Stimulated activated CD8-positive, alpha-beta memory T cell treated with anti-CD3 and anti-CD28 coated beads, Interleukin-7, amount 100 ng/mL, for 48 hours (primary cell): ENCODE data around the gene DOCK4.

Experiments
- DNase-seq, 2 donors: peaks; one replicate each; pipeline ENCODE4 v3.0.0-alpha.2; 2020; ENCODE audit warnings: low read depth in 1 of 2; ENCODE audit errors: extremely low read depth in 1 of 2

Gene DOCK4

GRCh38 chr7:111980725-111981124 is 225.5 kb downstream of the DOCK4 start:
- DNase-seq: no peak

GRCh38 chr7:111975346-111975745 is 230.9 kb downstream of the DOCK4 start:
- DNase-seq: no peak

- DNase-seq: no peak
Measured at GRCh38 chr7:111960984-111961383, 245.2 kb downstream of the DOCK4 start.

- no peak for DNase-seq
Measured at GRCh38 chr7:111958896-111959295, 247.3 kb downstream of the DOCK4 start.

GRCh38 chr7:111958431-111958830 is 247.8 kb downstream of the DOCK4 start:
- no peak for DNase-seq

GRCh38 chr7:111955616-111956015 is 250.6 kb downstream of the DOCK4 start:
- DNase-seq: no peak

GRCh38 chr7:111954474-111955381 is 251.5 kb downstream of the DOCK4 start:
- no peak for DNase-seq

GRCh38 chr7:111954056-111954455 is 252.1 kb downstream of the DOCK4 start:
- no peak for DNase-seq

- no peak for DNase-seq
Measured at GRCh38 chr7:111953611-111954010, 252.6 kb downstream of the DOCK4 start.

GRCh38 chr7:111952783-111953182 is 253.4 kb downstream of the DOCK4 start:
- DNase-seq: no peak

- no peak for DNase-seq
Measured at GRCh38 chr7:111951052-111951451, 255.1 kb downstream of the DOCK4 start.

GRCh38 chr7:111942450-111943081 is 263.6 kb downstream of the DOCK4 start:
- DNase-seq: no peak

- DNase-seq: no peak
Measured at GRCh38 chr7:111937163-111937562, 269.0 kb downstream of the DOCK4 start.

- DNase-seq: no peak
Measured at GRCh38 chr7:111933609-111934008, 272.6 kb downstream of the DOCK4 start.

GRCh38 chr7:111931958-111932357 is 274.2 kb downstream of the DOCK4 start:
- no peak for DNase-seq

- DNase-seq: no peak
Measured at GRCh38 chr7:111931016-111931517, 275.1 kb downstream of the DOCK4 start.

GRCh38 chr7:111929264-111929663 is 276.9 kb downstream of the DOCK4 start:
- no peak for DNase-seq

- no peak for DNase-seq
Measured at GRCh38 chr7:111927353-111928019, 278.7 kb downstream of the DOCK4 start.

- DNase-seq: no peak
Measured at GRCh38 chr7:111920329-111920728, 285.9 kb downstream of the DOCK4 start.

- no peak for DNase-seq
Measured at GRCh38 chr7:111919631-111920179, 286.5 kb downstream of the DOCK4 start.

- no peak for DNase-seq
Measured at GRCh38 chr7:111919164-111919563, 287.0 kb downstream of the DOCK4 start.
